ENCODE results near the gene MAD2L2. TPM values are rescaled to one million over a fixed set of nuclear protein-coding genes. Genes with fewer than 3 reads are reported as not detected.

Gene MAD2L2
- total RNA-seq = 42.4 TPM

GRCh38 chr1:11681071-11681771 is at the start of gene MAD2L2:
Gene MAD2L2, minus strand, starts transcription at chr1:11681148. Its CDS starts 547 bp downstream, at chr1:11680601.

GRCh38 chr1:11691302-11691914 is 10.5 kb upstream of the MAD2L2 start, which contains the start of gene DRAXIN:
Gene DRAXIN, plus strand, starts transcription at chr1:11691710. Its CDS starts 14,549 bp downstream, at chr1:11706259.

GRCh38 chr1:11654137-11654938 is 26.6 kb downstream of the MAD2L2 start, which contains the start of the genes FBXO2 and FBXO44:
Gene FBXO2, minus strand, starts transcription at chr1:11654429. Its CDS starts 89 bp downstream, at chr1:11654340.
Gene FBXO44, plus strand, starts transcription at chr1:11654877. Its CDS starts 959 bp downstream, at chr1:11655836.

Other genes with a start within 250 kb of the MAD2L2 start
- gene DISP3, start 202.0 kb downstream of the MAD2L2 start, total RNA-seq = 0.93 TPM
- 1.4 TPM for gene FBXO2, start 26.7 kb downstream of the MAD2L2 start, total RNA-seq
- 19.7 TPM for gene FBXO44, start 26.3 kb downstream of the MAD2L2 start, total RNA-seq
- 5.4 TPM for gene FBXO6, start 16.9 kb downstream of the MAD2L2 start, total RNA-seq
- gene DRAXIN, start 10.6 kb upstream of the MAD2L2 start, total RNA-seq = 0.93 TPM
- 40.9 TPM for gene AGTRAP, start 55.0 kb upstream of the MAD2L2 start, total RNA-seq
- 1.1 TPM for gene C1orf167, start 81.0 kb upstream of the MAD2L2 start, total RNA-seq
- 40.3 TPM for gene MTHFR, start 124.8 kb upstream of the MAD2L2 start, total RNA-seq
- 13.7 TPM for gene CLCN6, start 125.0 kb upstream of the MAD2L2 start, total RNA-seq
- gene NPPA, start 166.6 kb upstream of the MAD2L2 start, total RNA-seq = 0.23 TPM
- gene NPPB, start 177.8 kb upstream of the MAD2L2 start, total RNA-seq = not detected
- 44.7 TPM for gene KIAA2013, start 245.3 kb upstream of the MAD2L2 start, total RNA-seq

Measured in metanephros (tissue), 1 donor.